HTERT RPE-1 (cell line): ENCODE measurements around the gene UBAP1L.
"Not testable (repeated sequence)": the region's sequence is repeated elsewhere in the genome, so short reads cannot be mapped to it uniquely, and the experiment has no call there.

Source experiments
- in situ Hi-C: fragments of 300-500 bp; cut with MboI; formaldehyde crosslinking; loops from 4 replicates; pipeline ENCODE4 v1.14.3; 2020; ENCODE audit warnings: low sequenced_read_pairs

The UBAP1L gene

DNA sequence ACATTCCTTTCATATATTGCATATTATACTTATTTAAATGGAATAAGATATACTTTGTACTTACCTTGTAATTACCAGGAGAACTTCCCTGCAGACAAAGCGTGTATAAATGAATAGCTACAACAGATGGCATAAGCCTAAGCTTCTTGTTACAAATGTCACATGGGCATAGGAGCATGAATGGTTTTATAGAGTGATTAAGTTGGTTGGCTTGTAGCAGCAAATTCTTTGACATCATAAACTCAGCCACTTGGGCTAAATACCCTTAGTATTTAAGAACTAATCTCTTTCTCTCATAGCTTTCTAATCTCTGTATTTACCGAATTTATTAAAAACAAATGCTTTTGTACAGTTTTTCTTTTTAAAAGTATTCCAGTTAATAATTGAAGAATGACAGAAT, at the start of gene UBAP1L:
Gene UBAP1L (minus strand): TSS at position 115 of the 400 bp plus-strand sequence. CDS start 8,985 bp downstream, outside the sequence.
- in situ Hi-C loops = no loop called here

DNA sequence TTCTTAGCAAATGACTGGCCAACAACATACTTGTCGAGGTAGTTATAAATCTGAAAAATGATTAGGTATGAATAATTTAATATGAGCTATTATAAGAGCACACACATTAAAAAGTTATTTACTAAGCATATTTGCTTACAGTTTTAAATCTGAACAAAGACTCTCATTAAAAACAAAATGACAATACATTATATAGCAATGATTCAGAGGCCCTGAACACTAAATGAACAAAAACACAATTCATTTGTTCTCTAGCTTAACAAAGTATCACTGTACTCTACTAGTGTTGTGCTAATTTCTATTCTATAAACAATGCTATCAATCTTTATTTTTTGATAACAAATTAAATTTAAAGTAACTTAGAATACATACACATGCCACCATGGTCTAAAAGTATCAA, 49.1 kb upstream of the UBAP1L start:
- in situ Hi-C loops = no loop called here

GRCh38 chr15:65163041-65163440, 48.0 kb upstream of the UBAP1L start:
- in situ Hi-C loops = no loop called here

DNA sequence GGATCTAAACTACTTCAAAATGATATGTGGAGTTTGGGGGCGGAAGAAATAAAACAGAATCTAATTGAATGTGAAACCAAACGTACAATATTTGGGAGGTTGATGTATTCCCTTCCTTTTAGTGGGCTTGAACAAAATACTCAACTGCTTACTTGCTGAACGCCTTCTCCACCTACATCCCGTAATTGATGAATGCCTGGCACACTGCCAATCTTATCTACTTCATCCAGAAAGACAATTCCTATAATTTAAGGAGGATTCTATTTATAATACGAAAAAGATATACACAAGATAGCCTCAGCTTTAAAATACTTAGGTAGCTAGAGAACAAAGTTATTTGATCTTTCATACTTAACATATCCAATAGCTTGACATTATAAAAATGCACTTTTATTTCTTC, 41.7 kb upstream of the UBAP1L start:
- in situ Hi-C loops = no loop called here

- in situ Hi-C loops = no loop called here
Measured at GRCh38 chr15:65154720-65155119, 39.7 kb upstream of the UBAP1L start.

DNA sequence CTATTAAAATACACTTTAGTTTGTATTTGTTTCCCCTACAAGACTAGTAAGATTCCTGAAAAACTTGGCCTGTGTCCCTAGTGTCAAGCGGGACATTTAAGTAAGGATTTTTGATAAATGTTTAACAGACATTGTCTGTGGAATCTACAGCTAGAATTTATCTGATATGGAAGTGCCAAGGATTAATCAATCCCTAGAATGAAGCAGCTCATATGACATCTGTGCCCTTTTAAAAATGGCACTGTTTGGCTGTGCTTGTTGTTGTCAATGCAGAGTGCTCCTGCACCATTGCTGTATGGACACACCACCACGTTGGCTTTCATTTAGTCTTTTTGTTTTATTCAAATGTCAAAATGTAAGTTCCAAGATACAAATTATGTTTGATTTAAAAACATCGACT, 32.9 kb upstream of the UBAP1L start:
- in situ Hi-C loops = no loop called here

GRCh38 chr15:65146438-65146837, 31.4 kb upstream of the UBAP1L start:
- in situ Hi-C loops = no loop called here

- in situ Hi-C loops = not testable (repeated sequence)
Measured at GRCh38 chr15:65138631-65139030, 23.6 kb upstream of the UBAP1L start.

- in situ Hi-C loops = not testable (repeated sequence)
Measured at GRCh38 chr15:65137893-65138292, 22.9 kb upstream of the UBAP1L start.

- in situ Hi-C loops = not testable (repeated sequence)
Measured at GRCh38 chr15:65137089-65137488, 22.1 kb upstream of the UBAP1L start.

DNA sequence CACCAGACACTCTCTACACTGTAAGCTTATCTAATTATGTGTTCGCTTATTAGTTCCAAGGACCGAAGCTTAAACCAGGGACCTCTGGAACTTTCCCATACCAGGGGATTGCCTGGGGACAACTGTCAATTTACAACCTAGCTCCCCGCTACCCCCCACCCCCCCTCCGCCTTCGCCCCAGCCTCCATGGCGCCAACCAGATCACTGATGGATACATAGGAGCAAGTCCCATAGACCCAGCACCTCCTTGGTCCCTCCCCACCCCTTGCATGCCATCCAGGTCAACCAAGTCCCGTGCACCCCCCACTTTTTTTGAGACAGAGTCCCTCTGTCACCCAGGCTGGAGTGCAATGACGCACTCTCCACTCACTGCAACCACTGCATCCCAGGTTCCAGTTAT, 19.5 kb upstream of the UBAP1L start:
- in situ Hi-C loops = no loop called here

- in situ Hi-C loops = no loop called here
Measured at GRCh38 chr15:65133548-65134200, 18.7 kb upstream of the UBAP1L start, which contains the start of gene PDCD7. Gene PDCD7, minus strand, starts transcription at chr15:65133808. Its CDS starts 27 bp downstream, at chr15:65133781.

DNA sequence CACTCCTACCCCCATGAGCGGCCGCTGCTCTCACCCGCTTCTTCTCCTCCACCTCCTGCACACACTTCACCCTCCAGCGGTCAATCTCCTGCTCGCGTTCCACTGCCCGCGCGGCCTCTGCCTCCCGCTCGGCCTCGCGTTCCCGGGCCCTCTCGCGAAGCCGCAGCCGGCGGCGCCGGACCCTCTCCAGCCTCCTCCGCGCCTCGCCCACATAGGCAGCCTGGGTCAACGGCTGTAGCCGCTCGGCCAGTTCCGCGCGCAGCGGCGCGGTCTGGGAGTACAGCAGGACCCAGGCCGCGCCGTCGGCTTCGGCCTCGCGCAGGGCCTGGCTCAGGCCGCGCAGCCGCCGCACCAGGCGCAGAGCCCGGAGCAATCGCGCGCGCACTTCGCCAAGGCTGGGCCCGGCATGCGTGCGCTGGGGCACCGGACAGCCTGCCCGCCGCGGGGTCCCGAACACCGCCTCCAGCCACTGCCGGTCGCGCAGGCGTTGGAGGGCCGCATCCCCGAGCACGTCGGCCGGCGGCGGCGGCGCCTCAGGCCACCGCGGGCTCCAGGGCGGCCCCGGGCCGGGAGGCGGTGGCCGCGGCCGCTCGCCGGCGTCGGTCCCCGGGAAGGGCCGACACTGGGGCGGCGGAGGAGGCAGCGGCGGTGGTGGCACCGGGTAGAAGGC, 18.0 kb upstream of the UBAP1L start:
- in situ Hi-C loops = no loop called here

DNA sequence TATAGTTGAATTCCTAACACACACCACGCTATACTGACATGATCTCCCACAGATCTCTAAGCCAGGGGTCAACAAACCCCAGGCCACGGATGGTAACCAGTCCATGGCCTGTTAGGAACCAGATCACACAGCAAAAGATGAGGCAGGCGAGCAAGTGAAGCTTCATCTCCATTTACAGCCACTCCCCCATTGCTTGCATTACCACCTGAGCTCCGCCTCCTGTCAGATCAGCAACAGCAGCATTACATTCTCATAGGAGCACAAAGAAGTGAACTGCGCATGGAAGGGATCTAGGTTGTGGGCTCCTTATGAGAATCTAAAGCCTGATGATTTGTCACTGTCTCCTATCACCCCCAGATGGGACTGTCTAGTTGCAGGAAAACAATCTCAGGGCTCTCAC, 15.9 kb upstream of the UBAP1L start:
- in situ Hi-C loops = no loop called here

GRCh38 chr15:65115542-65115941, 542 bp upstream of the UBAP1L start:
- in situ Hi-C loops = no loop called here

DNA sequence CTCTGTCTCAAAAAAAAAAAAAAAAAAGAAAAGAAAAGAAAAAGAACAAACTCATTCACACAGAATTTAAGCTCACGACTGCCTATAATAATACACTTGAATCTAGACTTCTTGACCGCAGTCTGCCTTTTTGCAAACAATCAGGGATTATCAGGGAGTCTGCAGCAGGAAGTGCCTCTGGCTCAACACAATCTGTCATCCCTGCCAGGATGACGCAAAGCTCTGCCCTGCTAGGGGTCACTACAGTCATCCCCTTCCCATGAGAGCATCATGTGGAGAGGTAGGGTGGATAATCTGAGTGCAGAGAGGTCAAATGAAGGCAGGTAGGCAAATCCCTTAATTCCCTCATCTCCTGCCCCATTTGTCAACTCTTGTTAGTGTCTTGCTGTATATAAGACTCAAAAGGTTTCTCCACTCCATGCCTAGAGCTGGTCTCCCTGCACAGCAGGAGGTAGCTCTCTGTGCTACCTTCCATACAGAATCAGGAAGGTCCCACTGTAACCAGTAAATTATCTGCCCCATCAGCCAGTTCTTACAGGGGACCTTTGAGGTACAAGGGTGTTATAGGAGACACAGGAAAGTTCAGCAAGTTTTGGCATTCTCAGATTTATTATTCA, 4.2 kb downstream of the UBAP1L start:
- in situ Hi-C loops = no loop called here

- in situ Hi-C loops = no loop called here
Measured at GRCh38 chr15:65106011-65106590, 8.9 kb downstream of the UBAP1L start.

GRCh38 chr15:65105038-65105437, 10.0 kb downstream of the UBAP1L start:
- in situ Hi-C loops = no loop called here

GRCh38 chr15:65102912-65103311, 12.1 kb downstream of the UBAP1L start:
- in situ Hi-C loops = no loop called here

GRCh38 chr15:65101891-65102708, 12.9 kb downstream of the UBAP1L start:
- in situ Hi-C loops = no loop called here

DNA sequence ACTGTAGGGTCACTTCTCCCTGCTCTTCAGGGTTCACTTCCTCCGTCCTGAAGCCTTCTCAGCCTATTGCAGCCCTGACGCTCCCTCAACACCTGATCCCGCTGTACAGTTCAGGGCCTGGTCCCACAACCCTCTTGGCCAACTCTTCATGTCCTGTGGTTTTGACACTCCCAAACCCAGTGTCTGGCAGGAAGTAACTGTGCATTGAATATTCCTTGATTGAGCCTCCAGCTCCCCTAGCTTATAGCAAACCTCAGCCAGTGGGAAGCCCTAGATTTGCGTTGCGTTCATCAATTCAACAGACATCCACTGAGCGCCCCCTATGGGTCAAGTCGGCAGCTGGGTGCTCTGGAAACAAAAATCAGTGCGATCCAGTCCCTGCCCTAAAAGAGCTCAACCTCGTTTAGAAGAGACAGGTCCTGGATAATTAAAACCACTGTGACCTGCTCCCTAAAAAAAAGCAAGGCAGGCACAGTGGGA, 13.5 kb downstream of the UBAP1L start:
- in situ Hi-C loops = no loop called here
